ENCODE measurements around the gene SBF2. TPM values are rescaled to one million over a fixed set of nuclear protein-coding genes. Genes with fewer than 3 reads are reported as not detected.
"Not testable (repeated sequence)": the region's sequence is repeated elsewhere in the genome, so short reads cannot be mapped to it uniquely, and the experiment has no call there.

The SBF2 gene
- total RNA-seq, 2 donors from 2014 or later: 18.5 to 25.8 TPM

GRCh38 chr11:9905960-9906791, 387.8 kb downstream of the SBF2 start:
- intact Hi-C loops (cut with DNase I): no loop called here
- DNase-seq (no peak), ATAC-seq (peak in 1 of 2 donors; percentile 23)

- intact Hi-C loops (cut with DNase I): no loop called here
- DNase-seq (no peak), ATAC-seq (no peak)
These were observed 388.5 kb downstream of the SBF2 start for GRCh38 chr11:9905501-9905951.

DNA sequence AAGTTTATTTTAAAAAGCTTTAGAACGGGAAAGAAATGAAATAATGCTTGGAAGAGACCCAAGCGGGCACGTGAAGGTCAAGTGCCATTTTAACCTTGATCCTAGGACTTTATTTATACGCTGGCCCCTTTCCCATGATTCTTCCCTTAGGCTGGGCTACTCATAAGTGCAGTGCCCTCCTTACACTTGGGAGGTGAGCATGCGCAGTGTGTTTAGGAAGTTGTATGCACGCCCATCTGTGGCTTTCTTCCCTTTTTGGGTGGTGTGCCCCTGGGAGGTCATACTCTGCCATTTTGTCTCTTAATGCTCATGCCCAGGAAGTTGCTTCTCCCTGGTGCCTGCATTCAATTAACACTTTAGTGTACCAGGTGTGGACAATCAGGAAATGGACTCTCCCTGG, 390.4 kb downstream of the SBF2 start:
- DNase-seq (no peak), ATAC-seq (no peak)
- intact Hi-C loops (cut with DNase I): no loop called here

DNA sequence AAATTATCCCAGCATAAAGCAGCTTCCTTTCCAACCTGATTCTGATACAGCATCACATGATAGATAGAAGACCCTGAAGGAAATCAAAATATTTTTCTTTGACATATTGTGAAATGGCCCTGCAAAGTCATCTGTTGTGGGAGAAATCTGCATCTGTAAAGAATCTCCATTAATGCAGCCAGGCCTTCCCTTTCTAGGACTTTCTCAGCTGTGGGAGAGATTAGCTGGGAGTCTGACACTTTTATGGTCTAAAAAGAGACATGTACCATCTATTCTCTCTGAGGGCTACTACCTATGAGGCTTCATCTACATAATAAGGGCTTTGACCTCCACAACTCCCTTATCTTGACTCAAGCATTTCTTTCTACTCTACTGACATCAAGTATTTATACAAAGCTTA, 392.1 kb downstream of the SBF2 start:
- ATAC-seq: no peak
- intact Hi-C loops (cut with DNase I): no loop called here

DNA sequence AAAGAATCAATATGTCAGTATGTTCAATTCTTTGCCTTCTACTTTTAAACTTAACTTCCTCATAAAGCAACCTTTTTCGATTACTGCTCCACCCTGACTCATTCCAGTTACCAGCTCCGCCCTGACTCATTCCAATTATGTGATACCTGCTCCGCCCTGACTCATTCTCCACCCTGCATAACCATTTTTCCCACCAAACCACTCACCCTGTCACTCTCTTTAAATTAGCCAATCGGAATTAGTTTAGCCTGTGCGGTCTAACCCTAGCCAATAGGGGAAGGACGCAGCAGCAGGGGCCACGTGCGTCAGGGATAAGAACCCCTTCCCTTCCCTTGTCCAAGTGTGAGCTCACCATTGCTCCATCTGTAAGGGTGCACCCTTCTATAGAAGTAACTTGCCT, 393.8 kb downstream of the SBF2 start:
- DNase-seq; intact Hi-C loops (cut with DNase I); ATAC-seq: not testable (repeated sequence)

More for the DNA sequence above, 392.1 kb downstream of the SBF2 start:
- no peak for DNase-seq

DNA sequence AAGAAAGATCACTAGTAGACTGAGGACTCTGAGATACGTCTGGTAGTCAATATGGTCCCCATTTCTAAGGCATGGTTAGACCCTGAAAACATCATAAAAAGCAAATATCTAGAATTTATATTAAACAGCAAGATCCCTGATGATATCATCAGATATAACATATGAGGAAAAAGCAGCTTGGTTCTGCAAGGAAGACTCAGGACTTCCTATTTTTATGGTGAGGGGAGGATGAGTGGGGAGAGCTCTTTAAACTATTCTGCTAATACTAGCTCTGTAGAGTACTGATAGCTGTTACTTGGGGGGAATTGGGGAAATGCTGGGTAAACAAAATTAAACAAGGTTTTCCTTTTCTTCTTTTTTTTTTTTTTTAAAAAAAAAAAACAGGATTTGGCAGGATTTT, 394.3 kb downstream of the SBF2 start:
- intact Hi-C loops (cut with DNase I): no loop called here
- no peak for DNase-seq
- no peak for ATAC-seq

DNA sequence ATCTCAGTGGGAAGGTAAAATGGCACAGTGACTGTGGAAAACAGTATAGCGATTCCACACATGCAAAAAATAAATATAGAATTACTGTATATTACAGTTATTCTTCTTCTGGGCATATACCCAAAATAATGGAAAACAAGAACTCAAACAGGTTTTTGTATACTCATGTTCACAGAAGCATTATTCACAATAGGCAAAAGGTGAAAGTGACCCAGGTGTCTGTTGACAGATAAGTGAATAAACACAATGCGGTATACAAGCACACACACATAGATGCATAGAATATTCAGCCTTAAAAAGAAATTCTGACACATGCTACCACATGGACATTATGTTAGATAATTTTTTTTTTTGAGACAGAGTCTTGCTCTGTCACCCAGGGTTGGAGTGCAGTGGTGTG, 397.1 kb downstream of the SBF2 start:
- intact Hi-C loops (cut with DNase I): no loop called here
- no peak for DNase-seq

GRCh38 chr11:9895006-9895405, 399.0 kb downstream of the SBF2 start:
- intact Hi-C loops (cut with DNase I): no loop called here
- DNase-seq (no peak), ATAC-seq (no peak)

More for the DNA sequence above, 397.1 kb downstream of the SBF2 start:
- ATAC-seq: no peak

DNA sequence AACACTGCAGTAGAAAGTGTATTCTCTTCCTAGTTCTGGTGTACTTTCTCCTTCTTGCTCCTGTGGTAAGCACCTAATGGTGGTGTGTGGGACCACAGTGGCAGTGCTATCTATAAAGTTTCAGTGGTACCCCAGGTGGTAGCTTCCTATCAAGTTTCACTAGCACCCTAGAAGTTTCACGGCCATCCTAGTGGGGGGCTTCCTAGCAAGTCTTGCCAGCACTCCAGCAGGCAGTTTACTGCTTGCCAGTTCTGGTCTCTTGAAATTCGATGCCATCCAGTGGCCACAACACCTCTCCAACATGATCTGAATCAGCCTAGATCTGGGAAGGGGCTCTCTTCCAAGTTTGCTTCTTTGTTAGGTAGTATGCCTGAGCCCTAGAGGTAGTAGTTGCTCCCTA, 400.5 kb downstream of the SBF2 start:
- DNase-seq (no peak), ATAC-seq (no peak)
- intact Hi-C loops (cut with DNase I): no loop called here

- intact Hi-C loops (cut with DNase I): no loop called here
- DNase-seq: no peak
- ATAC-seq: no peak
These were observed 405.1 kb downstream of the SBF2 start for GRCh38 chr11:9888938-9889337.

- intact Hi-C loops (cut with DNase I): no loop called here
- ATAC-seq: no peak
These were observed 406.5 kb downstream of the SBF2 start for GRCh38 chr11:9887472-9887871.

GRCh38 chr11:9886595-9886994, 407.4 kb downstream of the SBF2 start:
- DNase-seq (no peak), ATAC-seq (no peak)
- intact Hi-C loops (cut with DNase I): no loop called here

More at GRCh38 chr11:9887472-9887871, 406.5 kb downstream of the SBF2 start:
- no peak for DNase-seq

DNA sequence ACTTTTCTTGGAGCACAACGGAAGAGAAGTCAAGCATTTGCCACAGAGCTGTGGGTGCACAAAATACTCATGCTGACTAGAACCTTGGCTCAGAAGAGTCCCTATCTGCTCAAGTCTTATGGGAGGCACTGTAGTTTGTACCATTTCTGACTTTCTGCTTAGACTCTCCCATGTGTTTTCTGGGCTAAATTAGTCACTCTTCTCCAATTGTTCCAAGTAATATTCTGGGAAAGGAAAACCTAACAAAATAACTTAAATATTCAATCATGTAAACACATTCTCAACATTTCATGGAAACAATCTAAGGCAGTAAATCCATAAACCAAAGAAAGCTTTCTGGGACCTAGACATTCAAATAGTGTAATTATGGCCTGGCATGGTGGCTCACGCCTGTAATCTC, 409.4 kb downstream of the SBF2 start:
- no peak for DNase-seq
- intact Hi-C loops (cut with DNase I): no loop called here
- no peak for ATAC-seq

- ATAC-seq: no peak
- DNase-seq: no peak
- intact Hi-C loops (cut with DNase I): no loop called here
These were observed 413.4 kb downstream of the SBF2 start for GRCh38 chr11:9880657-9881056.

- intact Hi-C loops (cut with DNase I): no loop called here
- DNase-seq: no peak
- no peak for ATAC-seq
These were observed 415.1 kb downstream of the SBF2 start for GRCh38 chr11:9878936-9879335.

GRCh38 chr11:9876331-9876730, 417.7 kb downstream of the SBF2 start:
- ATAC-seq (no peak), DNase-seq (no peak)
- intact Hi-C loops (cut with DNase I): no loop called here

GRCh38 chr11:9875862-9876261, 418.2 kb downstream of the SBF2 start:
- DNase-seq: no peak
- ATAC-seq: no peak
- intact Hi-C loops (cut with DNase I): no loop called here

DNA sequence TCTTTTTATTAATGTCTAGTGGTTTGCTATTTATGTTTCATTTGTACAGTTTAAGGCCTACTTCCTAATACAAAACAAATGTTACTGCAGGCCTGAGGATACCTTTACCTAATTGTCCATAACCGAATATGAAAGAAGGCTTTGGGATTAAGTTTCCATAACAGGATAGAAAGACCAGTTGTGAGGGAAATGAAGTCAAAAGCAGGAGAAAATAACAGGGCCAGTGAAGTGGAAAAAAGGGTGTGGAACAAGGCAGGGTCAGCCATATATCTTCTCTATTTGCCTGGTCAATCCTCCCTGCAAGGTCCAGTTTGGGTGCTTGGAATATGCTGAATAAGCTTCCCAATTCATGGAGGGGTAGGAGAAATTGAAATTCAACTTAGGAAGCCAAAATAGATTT, 418.6 kb downstream of the SBF2 start:
- DNase-seq (no peak), ATAC-seq (no peak)
- intact Hi-C loops (cut with DNase I): no loop called here

DNA sequence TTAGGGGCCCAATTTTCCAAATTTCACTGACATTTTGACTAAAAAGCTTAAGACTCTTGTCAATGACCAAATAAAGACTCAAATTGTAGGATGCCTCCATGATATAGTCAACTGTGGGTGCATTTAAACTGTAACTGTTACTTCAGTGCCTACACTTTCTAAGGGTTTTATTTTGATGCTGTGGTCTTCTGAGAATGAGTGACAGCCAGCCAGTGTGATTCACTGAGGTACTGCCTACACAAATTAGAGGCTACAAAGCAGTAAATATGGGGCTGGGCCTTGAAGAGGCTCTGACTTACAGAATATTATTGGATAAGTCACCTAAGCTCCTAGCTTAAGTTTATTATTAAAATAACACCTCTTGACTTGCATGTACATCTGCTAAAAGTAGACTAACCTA, 419.6 kb downstream of the SBF2 start:
- intact Hi-C loops (cut with DNase I): no loop called here
- DNase-seq (no peak), ATAC-seq (no peak)

- intact Hi-C loops (cut with DNase I): no loop called here
- ATAC-seq (no peak), DNase-seq (no peak)
These were observed 425.4 kb downstream of the SBF2 start for GRCh38 chr11:9868641-9869040.

DNA sequence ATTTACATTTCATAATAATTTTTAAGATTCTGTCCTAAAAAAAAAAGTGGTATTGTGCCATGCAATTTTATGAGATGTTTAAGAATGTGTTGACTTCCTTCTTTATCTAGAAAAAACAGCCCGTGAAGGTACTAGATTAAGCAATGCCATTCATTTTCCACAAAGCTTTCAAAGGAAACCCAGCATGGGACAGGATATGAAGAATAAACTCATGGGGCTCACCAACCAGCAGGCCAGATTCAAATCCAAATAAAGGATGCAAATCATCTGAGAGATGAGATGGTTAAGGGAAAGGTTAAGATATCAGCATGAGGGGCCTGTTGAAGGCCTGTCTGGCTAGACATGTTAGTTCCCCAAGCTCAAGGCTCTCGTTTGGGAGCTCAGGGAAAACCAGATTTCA, 431.0 kb downstream of the SBF2 start:
- peak in 1 of 2 donors; percentile 36 for ATAC-seq
- DNase-seq: no peak
- intact Hi-C loops (cut with DNase I): loop anchor here in 1 of 2 donors (5.0 kb wide), 2 partner anchors 444 to 459 kb away; partner anchors contain the start of gene ADM
